GM18951 (cell line): ENCODE results near the gene TRAF1.

ENCODE experiments used
- POLR2A ChIP-seq: IDR thresholded peaks from 4 replicates; pipeline ENCODE4 v1.6.1; 2011; ENCODE audit warnings: mild to moderate bottlenecking; ENCODE audit not compliant: insufficient read length, insufficient read depth; ENCODE audit errors: extremely low read depth
- in situ Hi-C: fragments of 300-500 bp; cut with MboI; formaldehyde crosslinking; loops from one replicate; pipeline ENCODE4 v1.12.0; 2022; ENCODE audit warnings: low sequenced_read_pairs, mixed read lengths, inconsistent platforms; ENCODE audit not compliant: unreplicated experiment

Gene TRAF1

GRCh38 chr9:120950421-120951388 is 24.1 kb upstream of the TRAF1 start:
- TF ChIP-seq POLR2A: no peak
- in situ Hi-C loops: no loop called here

GRCh38 chr9:120949290-120949689 is 22.7 kb upstream of the TRAF1 start:
- TF ChIP-seq POLR2A: no peak
- in situ Hi-C loops: no loop called here

GRCh38 chr9:120948824-120949223 is 22.2 kb upstream of the TRAF1 start:
- in situ Hi-C loops: no loop called here
- TF ChIP-seq POLR2A: no peak

- TF ChIP-seq POLR2A: no peak
- in situ Hi-C loops: no loop called here
These were observed 20.6 kb upstream of the TRAF1 start for GRCh38 chr9:120947222-120947621.

GRCh38 chr9:120946259-120946658 is 19.7 kb upstream of the TRAF1 start:
- no peak for TF ChIP-seq POLR2A
- in situ Hi-C loops: no loop called here

GRCh38 chr9:120944948-120945347 is 18.4 kb upstream of the TRAF1 start:
- TF ChIP-seq POLR2A: no peak
- in situ Hi-C loops: no loop called here

GRCh38 chr9:120944434-120944843 is 17.8 kb upstream of the TRAF1 start:
- TF ChIP-seq POLR2A: no peak
- in situ Hi-C loops: no loop called here

GRCh38 chr9:120942186-120943001 is 15.8 kb upstream of the TRAF1 start:
- in situ Hi-C loops: no loop called here
- TF ChIP-seq POLR2A: no peak

- TF ChIP-seq POLR2A: no peak
- in situ Hi-C loops: no loop called here
These were observed 14.6 kb upstream of the TRAF1 start for GRCh38 chr9:120941046-120941770.

GRCh38 chr9:120940573-120940972 is 14.0 kb upstream of the TRAF1 start:
- in situ Hi-C loops: no loop called here
- no peak for TF ChIP-seq POLR2A

- in situ Hi-C loops: no loop called here
- TF ChIP-seq POLR2A: no peak
These were observed 12.3 kb upstream of the TRAF1 start for GRCh38 chr9:120938851-120939250.

- TF ChIP-seq POLR2A: no peak
- in situ Hi-C loops: no loop called here
These were observed 11.0 kb upstream of the TRAF1 start for GRCh38 chr9:120937596-120937995.

- no peak for TF ChIP-seq POLR2A
- in situ Hi-C loops: no loop called here
These were observed 10.5 kb upstream of the TRAF1 start for GRCh38 chr9:120937127-120937526.
